Measurements from ENCODE around the gene TUBA1B.

DNA sequence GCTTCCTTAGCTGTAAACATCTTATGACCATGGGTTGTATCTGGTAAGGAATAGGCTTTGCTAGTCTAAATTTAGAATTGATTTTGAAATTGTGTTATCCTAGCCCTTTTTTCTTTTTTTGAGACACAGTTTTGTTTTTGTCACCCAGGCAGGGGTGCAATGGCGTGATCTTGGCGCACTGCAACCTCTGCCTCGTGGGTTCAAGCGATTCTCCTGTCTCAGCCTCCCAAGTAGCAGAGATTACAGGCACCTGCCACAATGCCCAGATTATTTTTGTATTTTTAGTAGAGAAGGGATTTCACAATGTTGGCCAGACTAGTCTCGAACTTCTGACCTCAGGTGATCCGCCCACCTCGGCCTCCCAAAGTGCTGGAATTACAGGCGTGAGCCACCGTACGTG is 2.4 kb upstream of the TUBA1B start:
- TF ChIP-seq, protein P1, sequence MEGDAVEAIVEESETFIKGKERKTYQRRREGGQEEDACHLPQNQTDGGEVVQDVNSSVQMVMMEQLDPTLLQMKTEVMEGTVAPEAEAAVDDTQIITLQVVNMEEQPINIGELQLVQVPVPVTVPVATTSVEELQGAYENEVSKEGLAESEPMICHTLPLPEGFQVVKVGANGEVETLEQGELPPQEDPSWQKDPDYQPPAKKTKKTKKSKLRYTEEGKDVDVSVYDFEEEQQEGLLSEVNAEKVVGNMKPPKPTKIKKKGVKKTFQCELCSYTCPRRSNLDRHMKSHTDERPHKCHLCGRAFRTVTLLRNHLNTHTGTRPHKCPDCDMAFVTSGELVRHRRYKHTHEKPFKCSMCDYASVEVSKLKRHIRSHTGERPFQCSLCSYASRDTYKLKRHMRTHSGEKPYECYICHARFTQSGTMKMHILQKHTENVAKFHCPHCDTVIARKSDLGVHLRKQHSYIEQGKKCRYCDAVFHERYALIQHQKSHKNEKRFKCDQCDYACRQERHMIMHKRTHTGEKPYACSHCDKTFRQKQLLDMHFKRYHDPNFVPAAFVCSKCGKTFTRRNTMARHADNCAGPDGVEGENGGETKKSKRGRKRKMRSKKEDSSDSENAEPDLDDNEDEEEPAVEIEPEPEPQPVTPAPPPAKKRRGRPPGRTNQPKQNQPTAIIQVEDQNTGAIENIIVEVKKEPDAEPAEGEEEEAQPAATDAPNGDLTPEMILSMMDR (IDR thresholded peaks at IDR 0.05; ENCODE audit: low read depth, low read length, poor library complexity, severe bottlenecking) = no peak
- no peak for TF ChIP-seq EZH2phosphoT487 (IDR thresholded peaks at IDR 0.05; ENCODE audit: borderline replicate concordance, low read length)

Measured in DOHH2 (cell line).